Measurements from ENCODE around the gene OR4D9.
"Not testable (repeated sequence)": the region's sequence is repeated elsewhere in the genome, so short reads cannot be mapped to it uniquely, and the experiment has no call there.

OR4D9 gene

DNA sequence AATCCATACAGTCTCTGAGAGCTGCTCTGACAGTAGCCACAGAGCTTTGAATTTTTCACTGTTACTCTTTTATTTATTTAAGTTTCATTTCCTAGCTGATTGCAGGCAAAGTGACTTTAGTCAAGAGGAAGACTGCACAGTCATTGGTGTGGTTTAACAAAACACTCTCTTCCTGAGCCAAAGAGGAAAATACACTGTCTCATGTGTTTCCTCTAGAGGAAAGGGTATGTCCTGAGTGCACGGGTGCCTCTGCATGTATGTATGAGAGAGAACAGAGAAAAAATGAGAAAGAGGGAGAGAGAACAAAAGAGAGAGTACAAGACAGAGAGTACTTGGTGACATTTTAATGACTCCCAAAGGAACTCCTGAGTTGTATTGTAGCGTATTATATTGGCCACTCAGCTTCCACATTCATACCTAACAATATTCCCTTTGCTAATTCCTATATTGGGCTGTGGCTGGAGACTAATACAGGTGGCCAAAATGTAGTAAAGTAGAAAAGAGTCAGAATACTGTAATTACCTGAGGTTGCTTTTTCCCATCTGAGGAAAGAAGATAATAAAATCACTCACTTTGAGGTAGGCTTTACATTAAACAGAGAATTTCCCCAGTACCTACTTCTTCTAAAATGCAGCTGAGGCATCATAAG is at the start of gene OR4D9:
Gene OR4D9 (plus strand): TSS at position 599 of the 649 bp plus-strand sequence. CDS start 3,374 bp downstream, outside the sequence.
- no peak for DNase-seq (ENCODE audit: low spot score)

DNA sequence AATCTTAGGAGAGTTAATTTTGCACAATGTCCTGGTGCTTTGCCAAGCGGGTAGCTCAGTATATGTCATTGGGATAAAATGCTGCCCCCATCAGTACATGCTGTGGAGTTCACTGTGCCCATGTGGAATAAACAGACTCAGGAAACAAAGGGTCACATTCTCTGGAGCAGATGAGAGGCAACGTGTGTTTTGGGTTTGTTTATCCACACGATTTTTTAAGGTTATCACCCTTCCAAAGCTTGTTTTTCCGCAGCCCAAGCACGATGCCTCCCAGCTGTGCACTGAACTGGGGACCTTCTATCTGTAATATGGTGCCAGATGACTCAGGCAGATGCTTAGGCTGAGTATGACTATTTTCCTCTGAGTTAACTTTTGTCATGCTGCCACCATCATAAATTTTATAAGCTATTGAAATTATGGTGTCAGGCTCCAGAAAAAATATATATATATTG is 48.1 kb upstream of the OR4D9 start:
- DNase-seq (ENCODE audit: low spot score), result no peak

DNA sequence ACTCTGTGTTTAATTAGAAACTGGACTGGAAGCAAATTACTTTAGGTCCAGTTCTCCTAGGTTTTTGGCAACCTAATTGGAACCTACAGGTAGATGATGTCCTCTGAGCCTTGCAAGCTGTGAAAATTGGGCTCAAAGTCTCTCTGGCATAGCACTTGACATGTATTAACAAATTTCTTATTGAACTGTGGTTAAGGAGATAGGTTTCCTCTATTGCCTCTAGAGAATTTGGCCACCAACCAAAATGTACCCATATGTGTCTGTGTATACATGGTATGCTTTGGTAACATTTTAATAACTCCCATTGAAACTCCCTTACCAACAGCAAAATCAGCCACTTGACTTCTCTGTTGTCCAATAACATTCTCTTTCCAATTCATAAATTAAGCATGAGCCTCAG is 38.3 kb upstream of the OR4D9 start, which contains the start of gene OR4D10:
Gene OR4D10 (plus strand): TSS at position 301 of the 400 bp plus-strand sequence. CDS start 4,115 bp downstream, outside the sequence.
- DNase-seq (ENCODE audit: low spot score), result no peak

DNA sequence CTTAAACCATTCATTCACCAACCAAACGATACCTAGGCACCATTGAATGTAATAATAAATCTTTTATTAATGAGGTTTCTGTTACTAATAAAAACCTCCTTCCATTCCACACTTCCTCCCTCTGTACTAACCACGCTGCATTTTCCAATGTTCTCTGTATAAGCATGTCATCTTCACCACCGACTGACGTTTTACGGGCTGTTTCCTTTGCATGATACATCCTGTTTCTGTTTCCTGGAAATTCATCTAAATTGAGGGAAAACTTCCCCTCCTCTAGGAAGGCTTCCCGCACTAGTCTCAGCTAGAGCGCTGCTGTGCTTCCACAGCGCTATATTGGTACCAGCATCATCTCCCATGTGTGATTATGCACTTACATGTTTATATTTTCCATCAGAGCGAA is 36.2 kb upstream of the OR4D9 start:
- DNase-seq (ENCODE audit: low spot score), result no peak

DNA sequence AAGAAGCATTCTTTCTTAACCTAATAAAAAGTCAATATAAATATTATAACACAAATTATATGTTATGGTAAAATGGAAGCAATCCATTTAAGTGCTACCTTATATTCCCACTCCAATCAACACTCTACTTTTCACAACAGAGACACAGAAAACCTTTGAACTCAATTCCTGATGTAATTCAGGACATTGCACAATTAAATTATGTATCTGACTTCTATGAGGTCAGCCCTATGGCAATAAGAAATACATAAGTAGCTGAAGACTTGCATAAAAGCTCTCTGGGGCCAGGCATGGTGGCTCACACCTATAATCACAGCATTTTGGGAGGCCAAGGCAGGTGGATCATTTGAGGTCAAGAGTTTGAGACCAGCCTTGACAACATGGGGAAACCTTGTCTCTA is 31.4 kb upstream of the OR4D9 start:
- DNase-seq (ENCODE audit: low spot score), result no peak

DNA sequence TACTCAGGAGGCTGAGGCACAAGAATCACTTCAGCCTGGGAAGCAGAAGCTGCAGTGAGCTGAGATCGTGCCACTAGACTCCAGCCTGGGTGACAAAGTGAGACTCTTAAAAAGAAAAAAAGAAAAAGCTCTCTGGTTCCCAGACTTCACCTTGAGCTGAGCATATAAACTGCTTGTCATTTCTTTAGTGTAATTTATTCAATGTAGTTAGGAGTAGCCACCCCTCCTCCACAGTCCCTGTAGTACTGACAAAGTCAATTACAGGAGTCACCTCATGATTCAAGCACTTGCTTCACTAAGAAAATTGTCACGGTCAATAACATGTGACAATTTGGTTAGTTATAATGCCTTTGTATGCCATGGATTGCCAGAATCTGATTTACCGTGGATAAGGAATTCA is 31.0 kb upstream of the OR4D9 start:
- no peak for DNase-seq (ENCODE audit: low spot score)

DNA sequence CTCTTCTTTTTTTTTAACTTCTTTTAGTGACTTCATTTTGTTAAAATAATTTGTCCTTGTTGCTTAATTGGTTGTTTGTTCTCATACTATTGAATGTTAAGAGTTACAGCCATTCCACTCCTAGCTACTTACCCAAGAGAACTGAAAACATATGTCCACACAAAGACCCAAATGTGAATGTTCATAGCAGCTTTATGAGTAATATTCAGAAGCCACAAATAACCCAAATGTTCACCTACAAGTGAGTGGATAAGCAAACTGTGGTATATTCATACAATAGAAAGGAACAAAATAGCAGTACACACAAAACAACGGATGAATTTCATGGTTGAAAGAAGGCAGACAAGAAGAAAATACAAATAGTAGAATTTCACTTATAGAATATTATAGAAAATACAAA is 9.4 kb upstream of the OR4D9 start:
- DNase-seq (ENCODE audit: low spot score), result no peak

DNA sequence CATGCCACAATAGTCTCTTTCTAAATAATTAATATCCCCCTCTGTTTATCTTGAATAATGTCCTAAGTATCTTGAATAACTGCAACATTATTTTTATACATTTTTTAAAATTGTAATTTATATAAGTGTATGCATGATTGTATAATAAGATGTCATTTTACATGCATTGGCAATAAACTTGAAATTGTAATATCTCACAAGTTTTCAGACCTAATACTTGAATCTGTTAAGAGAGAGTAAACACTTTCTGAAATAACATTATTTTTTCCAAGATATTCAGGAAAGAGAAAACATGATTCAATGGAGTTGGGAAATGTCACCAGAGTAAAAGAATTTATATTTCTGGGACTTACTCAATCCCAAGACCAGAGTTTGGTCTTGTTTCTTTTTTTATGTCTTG is 8.1 kb upstream of the OR4D9 start, which contains the start of gene OR4D11:
Gene OR4D11 (plus strand): TSS at position 301 of the 400 bp plus-strand sequence. CDS start 0 bp downstream, at position 301.
- DNase-seq (ENCODE audit: low spot score), result no peak

DNA sequence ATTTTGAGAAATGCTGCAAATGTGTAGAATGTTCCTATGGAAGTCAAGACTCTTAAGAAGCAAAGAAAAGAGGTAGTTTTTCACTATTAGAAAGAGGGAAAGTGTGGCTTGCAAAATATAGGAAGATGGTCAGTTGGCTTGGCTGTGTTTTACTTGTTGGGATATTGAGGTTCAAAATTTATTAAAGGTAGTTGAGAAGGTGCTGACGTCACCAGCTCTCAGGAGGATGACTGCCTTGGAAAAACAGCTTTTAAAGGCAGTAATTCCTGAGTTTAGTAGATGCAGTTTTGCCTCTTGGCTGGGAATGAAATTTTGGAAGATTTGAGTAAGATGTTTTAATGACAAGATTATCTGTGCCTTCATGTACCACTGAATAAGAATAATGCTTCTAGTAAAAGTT is 336 bp downstream of the OR4D9 start:
- DNase-seq (ENCODE audit: low spot score), result no peak

DNA sequence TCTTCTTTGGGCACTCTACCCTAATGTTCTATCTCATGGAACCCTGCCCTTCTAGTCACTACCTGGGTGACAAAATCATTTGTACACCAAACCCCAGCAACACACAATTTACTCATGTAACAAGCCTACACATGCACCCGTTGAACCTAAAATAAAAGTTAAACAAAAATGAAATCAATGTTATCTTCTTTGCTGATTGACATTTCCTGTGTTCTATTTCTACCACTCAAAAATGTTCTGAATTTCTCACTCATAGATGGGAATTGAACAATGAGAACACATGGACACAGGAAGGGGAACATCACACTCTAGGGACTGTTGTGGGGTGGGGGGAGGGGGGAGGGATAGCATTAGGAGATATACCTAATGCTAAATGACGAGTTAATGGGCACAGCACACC is 8.8 kb downstream of the OR4D9 start:
- DNase-seq (ENCODE audit: low spot score), result not testable (repeated sequence)

DNA sequence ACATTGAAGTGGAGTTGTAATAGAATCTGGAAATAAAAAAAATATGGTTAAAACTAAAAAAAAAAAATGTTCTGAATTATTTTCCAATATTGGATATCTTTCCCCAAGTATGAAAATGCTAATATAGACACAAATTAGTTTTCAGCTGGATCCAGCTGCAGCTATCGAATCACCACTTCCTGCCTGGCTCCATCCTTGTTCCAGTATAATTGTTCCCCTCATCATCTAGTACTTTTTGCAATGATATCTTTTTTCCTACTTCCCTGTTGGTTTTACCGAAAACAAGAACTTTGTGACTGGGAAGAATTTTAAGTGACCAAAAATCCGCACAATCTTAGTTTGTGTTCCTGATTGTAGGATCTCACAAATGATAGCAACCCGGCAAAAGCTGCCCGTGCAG is 9.4 kb downstream of the OR4D9 start:
- no peak for DNase-seq (ENCODE audit: low spot score)

DNA sequence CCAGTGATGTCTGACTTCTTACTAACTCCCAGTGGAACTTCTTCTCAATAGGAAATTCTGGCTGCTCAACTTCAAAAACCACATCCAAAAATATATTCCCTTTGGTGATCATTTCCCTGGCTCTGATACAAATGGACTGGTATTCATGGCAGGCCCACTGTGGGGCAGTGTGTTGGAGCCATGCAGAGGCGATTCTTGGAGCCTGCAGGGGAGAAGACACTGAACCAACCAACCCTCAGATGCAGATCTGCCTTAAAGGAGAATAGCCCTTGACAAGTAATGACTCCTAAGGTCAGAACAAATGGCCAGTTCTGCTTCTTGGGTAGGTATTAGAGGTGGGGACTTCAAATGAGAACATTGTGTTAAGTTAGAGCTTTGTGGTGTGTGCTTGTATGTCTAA is 12.2 kb downstream of the OR4D9 start:
- DNase-seq (ENCODE audit: low spot score), result peak; percentile 16

DNA sequence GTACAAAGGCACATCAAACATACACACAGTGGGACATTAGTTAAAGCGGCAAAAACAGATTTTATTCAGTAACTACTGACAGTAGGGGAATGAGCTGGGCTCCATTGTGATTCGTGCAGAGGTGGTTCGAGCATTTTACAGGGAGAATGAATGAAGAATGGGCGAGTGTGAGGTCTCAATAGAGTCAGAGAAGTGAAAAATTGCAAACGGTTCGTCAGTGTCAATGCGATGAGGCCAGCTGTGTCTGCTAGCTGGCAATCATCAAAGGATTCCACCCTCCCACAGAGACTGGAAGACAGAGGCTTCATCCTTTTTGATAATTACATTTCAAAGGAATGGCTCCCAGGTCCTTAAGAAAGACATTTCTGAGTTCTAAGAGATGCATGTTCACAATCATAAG is 17.4 kb downstream of the OR4D9 start:
- DNase-seq (ENCODE audit: low spot score), result no peak

DNA sequence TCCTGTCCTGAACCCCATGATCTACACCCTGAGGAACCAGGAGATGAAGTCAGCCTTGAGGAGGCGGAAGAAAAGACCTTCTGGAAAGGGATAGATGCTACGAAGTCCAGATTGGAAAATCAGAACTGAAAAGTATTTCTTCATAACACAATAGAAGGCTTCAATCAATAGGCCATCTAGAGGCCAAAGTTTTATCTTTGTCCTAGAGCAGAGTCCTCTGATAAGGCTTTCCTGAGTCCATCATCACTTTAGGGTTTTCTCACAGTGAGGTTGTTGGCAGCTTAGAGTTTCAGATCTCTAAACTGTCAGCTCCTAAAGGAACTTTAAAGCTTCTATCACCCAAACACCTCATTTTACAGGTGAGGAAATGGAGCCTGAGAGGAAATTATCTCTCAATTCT is 21.3 kb downstream of the OR4D9 start:
- DNase-seq (ENCODE audit: low spot score), result no peak

DNA sequence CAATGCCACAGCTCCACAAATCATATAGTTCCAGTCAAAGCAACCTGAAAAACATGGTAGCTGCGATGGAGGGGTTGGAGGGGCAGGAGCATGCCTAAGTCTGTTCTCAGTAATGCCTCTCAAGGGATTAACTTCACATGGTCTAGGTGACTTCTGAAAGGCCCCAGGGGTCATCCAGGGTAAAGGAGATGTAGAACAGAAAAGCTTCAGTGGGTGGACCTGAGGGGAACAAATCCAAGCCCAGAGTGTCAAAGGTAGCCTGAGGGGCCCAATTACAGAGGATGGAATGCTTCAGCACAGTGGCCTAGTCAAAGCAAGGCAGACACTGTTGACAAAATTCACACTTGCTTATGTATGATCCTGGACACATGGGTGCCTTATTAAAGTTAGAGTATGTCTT is 23.3 kb downstream of the OR4D9 start:
- DNase-seq (ENCODE audit: low spot score), result no peak

DNA sequence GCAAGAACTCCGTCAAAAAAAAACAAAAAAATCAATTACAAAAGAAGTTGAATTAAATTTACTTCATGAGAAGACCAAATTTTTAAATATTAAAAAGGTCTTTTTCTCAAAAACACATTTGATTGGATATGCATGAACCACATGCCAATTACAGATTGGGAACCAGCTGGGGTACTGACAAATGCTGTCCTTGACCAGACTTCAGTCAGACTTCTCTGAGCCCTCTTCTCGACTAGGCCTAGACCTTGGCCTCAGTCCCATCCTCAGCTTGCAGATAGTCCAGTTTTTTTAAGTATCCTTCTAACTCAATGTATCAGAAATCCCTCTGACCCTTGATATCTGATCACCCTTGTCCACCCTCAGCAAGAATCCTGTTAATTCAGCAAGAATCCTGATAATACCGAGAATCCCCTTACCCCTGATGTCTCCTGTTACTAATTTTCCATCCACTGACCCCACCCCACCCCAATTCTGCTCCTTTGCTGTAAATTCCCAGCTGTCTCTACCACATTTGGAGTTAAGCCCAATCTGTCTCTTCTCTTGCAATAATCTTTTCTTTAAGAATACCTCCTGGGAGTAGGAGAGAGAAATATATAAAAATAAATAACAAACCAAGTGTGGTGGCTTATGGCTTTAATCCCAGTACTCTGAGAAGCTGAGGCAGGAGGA is 30.9 kb downstream of the OR4D9 start:
- no peak for DNase-seq (ENCODE audit: low spot score)

DNA sequence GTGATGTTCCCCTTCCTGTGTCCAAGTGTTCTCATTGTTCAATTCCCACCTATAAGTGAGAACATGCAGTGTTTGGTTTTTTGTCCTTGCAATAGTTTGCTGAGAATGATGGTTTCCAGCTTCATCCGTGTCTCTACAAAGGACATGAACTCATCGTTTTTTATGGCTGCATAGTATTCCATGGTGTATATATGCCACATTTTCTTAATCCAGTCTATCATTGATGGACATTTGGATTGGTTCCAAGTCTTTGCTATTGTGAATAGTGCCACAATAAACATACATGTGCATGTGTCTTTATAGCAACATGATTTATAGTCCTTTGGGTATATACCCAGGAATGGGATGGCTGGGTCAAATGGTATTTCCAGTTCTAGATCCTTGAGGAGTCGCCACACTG is 32.4 kb downstream of the OR4D9 start:
- not testable (repeated sequence) for DNase-seq (ENCODE audit: low spot score)

DNA sequence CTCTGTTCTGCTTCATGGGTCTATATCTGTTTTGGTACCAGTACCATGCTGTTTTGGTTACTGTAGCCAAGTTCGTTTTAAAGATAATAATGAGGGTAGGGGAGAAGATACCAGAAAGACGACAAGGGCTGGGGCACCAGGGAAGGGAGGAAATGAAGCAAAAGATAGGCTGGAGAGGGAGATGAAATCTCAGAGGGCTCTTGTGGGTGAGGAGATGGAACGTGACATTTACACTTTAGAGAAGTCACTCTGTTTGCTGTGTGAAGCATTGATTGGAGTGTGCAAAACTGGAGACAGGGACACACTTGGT is 33.5 kb downstream of the OR4D9 start:
- no peak for DNase-seq (ENCODE audit: low spot score)

DNA sequence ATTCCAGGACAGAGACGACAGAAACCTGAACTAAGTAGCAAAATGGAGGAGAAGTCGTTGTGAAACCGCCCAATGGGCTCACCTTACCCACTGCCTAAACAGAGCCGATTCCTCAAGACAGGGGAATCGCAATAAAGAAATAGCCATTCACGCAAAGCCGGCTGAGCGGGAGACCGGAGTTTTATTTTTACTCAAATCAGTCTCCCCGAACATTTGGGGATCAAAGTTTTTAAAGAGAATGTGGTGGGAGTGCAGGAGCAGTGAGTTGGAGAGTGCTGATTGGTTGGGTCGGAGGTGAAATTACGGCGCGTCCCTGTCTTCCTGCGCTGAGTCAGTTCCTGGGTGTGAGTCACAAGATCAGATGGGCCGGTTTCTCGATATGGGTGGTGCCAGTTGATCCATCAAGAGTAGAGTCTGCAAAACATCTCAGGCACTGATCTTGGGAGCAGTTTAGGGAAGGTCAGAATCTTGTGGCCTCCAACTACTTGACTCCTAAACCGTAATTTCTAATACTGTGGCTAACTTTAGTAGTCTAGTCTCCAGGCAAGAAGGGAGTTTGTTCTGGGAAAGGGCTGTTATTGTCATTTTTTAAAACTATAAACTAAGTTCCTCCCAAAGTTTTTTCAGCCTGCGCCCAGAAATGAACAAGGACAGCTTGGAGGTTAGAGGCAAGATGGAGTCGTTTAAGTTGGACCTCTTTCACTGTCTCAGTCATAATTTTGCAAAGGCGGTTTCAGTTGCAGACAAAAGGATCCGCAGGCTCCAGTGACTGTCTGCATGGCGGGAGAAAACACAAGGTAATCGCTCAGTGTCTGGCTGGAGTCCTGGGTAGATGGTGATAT is 34.1 kb downstream of the OR4D9 start:
- peak; percentile 97 for DNase-seq (ENCODE audit: low spot score)

DNA sequence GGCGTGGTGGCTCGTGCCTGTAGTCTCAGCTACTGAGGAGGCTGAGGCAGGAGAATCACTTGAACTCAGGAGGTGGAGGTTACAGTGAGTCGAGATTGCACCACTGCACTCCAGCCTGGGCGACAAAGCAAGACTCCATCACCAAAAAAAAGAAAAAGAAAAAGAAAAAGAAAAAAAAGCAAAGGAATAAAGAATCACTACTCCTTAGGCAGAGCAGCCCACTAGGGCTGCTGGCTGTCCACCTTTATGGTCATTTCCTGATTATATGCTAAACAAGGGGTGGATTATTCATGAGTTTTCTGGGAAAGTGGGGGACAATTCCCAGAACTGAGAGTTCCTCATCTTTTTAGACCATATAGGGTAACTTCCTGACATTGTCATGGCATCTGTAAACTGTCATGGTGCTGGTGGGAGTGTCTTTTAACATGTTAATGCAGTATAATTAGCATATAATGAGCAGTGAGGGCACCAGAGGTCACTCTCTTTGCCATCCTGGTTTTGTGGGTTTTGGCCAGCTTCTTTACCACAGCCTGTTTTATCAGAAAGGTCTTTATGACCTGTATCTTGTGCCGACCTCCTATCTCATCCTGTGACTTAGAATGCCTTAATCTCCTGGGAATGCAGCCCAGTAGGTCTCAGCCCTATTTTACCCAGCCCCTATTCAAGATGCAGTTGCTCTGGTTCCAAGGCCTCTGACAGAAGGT is 36.4 kb downstream of the OR4D9 start:
- peak; percentile 50 for DNase-seq (ENCODE audit: low spot score)

DNA sequence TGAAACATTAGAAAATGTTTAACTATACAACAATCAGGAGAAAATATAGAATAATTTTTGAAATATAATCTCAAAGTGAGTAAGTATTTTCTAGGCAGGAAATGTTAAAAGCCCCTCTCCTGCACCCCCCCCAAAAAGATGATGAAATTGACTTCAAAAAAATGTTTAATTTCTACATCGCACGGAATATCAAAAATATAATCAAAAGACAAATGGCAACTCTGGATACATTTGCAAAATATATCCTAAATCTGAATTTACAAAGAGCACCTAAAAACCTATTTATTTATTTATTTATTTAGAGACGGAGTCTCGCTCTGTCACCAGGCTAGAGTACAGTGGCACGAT is 36.9 kb downstream of the OR4D9 start:
- DNase-seq (ENCODE audit: low spot score), result no peak

DNA sequence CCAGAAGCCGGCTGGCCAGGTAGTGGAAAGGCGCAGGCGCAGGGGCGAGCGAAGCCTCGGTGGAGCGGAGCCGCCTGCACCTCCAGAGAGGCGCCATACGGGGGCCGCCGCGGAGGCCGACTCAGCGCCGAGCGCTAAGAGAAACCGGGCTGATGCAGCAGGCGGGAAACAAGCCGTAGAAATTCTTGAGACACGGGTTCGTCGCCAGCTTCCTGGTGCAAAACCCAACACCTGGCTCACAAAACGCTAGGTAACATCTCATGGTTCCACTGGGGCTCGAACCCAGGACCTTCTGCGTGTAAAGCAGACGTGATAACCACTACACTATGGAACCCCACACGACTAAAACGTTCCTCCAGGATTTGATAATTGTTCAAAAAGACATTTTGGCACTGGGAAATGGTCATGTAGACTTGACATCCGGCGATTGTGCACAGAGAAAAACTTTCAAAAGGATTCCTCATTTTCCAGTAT is 39.1 kb downstream of the OR4D9 start:
- DNase-seq (ENCODE audit: low spot score), result peak; percentile 96

All from SW480 (cell line).